Stimulated activated CD4-positive, alpha-beta T cell treated with anti-CD3 and anti-CD28 coated beads, Interleukin-1b, Interleukin-23, amount 100 ng/mL, for 1 hour (primary cell): ENCODE results near the gene FSCN2.
"Not testable (repeated sequence)": the region's sequence is repeated elsewhere in the genome, so short reads cannot be mapped to it uniquely, and the experiment has no call there.

Source experiments
- DNase-seq, 2 donors: peaks; one replicate each; pipeline ENCODE4 v3.0.0-alpha.2; 2020; ENCODE audit warnings: low read depth in 2 of 2

FSCN2 gene

DNA sequence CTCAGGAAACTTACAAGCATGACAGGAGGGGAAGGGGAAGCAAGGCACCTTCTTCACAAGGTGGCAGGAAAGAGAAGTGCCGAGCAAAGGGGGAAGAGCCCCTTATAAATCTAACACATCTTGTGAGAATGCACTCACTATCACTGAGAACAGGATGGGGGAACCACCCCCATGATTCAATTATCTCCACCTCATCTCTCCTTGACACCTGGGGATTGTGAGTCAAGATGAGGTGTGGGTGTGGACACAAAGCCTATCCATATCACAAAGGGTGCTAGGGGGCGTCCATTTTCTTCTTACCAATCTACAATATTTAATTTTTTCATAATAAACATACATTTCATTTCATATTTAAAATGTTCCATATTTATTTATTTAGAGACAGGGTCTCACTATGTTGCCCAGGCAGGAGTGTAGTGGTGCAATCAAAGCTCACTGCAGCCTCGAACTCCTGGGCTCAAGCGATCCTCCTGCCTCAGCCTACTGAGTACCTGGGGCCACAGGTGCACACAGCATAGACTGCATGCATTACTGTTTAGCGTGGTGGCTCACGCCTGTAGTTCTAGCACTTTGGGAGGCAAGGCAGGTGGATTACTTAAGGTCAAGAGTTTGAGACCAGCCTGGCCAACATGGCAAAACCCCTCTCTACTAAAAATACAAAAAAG is 50.5 kb downstream of the FSCN2 start:
- DNase-seq = no peak

DNA sequence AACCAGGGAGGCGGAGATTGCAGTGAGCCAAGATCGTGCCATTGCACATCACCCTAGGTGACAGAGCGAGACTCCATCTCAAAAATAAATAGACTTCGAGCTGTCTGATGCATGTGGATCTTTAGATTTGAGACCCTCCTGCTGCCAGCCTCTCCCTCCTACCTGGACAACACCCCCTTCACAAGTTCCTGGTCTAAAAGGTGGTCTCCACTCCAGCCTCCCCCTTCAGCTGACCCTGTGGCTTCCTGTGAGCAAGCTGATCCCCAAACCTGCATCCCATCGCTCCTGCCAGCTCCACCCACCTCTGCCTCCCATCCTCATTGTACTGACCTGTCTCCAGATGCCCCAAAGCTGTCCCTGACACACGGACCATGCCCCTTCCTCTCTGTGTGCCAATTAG is 51.1 kb downstream of the FSCN2 start:
- no peak for DNase-seq

DNA sequence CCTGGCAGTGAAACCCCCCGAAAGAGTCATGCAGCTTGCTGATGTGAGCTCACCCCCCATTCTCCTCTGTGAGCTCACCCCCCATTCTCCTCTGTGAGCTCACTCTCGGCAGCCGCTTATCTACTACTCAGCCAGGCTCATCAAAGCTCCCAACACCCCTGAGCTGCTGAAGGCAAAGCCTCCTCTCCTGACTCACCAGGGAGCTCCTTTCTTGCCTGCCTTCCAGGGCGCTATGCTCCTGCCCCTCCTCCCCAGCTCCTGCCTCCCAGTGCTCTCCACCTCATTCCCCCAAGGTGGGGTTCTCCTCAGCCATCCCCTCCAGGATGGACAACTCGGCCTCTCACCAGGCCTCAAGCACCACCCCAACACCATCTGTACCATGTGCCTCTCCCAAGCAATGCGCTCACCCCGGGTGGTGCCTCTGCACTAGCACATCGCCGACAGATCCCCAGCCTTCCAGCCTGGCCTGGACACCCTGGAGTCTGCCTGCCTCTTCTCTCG is 51.7 kb downstream of the FSCN2 start:
- no peak for DNase-seq

DNA sequence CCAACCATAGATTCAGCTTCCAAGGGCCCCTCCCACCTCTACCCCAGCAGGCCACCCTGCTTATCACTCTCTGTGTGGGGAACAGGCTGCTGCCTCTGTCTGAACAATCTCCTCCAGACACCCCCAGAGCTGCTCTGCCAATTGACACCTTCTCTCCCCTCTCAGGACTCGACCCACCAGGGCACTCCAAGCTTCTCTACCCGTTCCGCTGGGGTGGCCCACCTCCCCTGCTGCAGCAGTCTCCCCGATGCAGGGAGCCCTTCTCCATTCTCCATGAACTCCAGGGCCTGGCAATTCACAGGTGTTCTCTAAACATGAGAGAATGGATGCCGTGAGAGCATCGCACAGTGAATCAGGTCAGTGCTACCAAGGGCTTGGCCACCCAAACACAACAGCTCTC is 52.3 kb downstream of the FSCN2 start:
- no peak for DNase-seq

DNA sequence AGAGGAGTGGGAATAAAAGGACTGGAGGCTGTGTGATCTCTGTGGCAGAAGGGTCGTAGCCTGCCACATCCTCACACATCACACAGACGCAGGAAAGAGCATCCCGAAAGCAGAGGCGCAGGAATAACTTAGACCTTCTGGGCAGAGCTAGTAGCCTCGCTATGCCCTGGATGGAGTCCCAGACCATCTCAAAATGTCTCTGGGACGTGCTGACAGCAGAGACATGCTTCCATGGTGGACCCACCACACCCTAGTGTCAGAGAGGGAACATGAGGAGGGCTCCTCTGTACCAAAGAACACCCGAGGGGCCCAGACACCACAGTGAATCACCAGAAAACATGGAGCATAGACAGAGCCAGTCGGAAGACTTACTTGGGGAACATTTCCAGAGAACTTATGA is 53.6 kb downstream of the FSCN2 start:
- no peak for DNase-seq

DNA sequence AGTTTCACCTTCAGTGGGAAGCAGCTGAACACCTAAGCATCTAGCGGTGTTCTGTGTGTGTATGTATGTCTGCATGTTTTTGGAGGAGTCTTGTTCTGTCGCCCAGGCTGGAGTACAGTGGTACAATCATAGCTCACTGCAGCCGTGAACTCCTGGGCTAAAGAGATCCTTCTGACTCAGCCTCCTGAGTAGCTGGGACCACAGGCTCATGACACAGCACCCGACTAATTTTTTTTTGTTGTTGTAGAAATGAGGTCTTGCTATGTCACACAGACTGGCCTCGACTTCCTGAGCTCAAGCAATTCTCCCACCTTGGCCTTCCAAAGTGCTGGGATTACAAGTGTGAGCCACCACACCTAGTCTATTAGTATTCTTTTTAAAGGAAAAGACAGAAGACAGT is 54.2 kb downstream of the FSCN2 start:
- DNase-seq = no peak

DNA sequence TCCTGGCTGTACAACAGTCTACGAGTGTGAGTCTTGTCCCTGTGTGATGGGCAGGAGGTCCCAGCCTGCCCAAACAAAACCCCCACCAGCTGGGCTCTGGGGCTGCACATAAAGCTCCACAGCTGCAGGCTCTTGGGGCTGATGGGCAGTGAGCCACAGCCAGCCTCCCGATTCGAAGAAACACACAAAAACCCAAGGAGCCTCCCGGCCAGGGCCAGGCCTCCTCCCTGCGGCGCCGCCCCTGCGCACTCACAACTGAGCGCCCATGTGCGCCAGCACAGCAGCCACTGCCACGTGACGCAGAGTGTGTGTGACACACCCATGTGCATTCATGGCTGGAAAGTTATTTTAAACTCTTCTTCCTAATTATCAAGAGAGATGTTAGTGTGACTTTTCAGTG is 54.6 kb downstream of the FSCN2 start:
- no peak for DNase-seq

DNA sequence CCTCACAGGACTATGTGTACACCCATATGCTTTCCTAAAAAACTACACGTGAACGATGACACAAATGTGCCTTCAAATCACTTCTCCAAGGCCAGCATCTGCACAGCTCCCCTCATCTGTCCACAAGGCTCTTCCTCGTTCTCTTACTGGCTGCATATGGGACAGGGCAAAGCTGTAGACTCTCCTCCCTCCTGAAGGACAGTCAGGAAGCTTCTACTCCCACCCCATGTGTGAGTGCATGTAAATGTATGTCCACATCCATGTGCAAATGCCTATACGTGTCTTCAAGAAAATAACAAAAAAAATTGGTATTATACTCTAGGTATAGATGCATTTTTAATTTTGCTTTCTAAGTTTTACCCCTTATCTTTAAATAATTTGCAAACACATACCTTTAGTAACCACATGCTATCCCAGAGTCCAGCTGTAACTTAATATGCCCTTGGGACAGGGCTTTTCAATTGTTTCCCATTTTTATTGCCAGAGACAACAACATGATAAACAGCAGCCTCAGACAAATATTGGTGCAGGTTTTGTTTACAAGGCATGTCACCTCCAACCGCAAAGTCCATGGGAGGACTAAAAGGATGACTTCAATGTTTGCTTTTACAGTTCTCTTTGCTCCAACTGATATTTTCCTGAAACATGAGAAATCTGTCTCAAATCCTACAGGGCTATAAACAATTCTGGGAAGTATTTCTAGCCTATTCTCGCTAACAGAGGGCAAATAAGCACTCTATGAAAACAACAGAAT is 55.6 kb downstream of the FSCN2 start:
- DNase-seq = no peak

DNA sequence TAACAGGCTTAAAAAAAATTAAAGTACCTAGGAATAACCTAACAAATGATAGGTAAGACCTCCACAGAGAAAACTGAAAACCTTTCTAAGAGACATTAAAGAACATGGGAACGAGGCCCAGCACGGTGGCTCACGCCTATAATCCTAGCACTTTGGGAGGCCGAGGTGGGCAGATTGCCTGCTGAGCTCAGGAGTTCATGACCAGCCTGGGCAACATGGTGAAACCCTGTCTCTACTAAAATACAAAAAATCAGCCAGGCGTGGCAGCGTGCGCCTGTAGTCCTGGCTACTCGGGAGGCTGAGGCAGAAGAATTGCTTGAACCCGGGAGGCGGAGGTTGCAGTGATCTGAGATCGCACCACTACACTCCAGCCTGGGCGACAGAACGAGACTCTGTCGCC is 56.6 kb downstream of the FSCN2 start:
- DNase-seq = not testable (repeated sequence)

DNA sequence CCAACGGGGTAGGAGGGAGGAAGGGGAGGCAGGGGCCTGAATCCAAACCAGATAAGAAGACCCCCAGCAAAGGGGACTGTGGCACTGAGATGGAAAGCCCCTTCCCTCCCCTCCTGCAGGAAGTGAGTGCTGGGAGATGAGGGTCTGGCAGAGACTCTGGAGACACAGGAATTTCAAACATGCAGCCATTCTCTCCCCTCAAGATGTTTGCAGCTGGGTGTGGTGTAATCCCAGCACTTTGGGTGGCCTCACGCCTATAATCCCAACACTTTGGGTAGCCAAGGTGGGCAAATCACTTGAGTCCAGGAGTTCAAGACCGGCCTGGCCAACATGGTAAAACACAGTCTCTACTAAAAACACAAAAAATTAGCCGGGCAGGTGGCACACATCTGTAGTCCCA is 57.9 kb downstream of the FSCN2 start:
- DNase-seq = no peak
